Subcutaneous abdominal adipose tissue (tissue), 5 donors: ENCODE measurements around the gene COL4A1.

Experiments used
- H3K27ac ChIP-seq: one replicate; pipeline ENCODE4 v1.7.0; 2013; ENCODE audit warnings: low read depth, mild to moderate bottlenecking, inconsistent platforms, low read length, moderate library complexity
- H3K27me3 ChIP-seq, 5 donors: one replicate each; pipeline ENCODE4 v1.7.0; 2013; ENCODE audit warnings: low read length in 5 of 5, inconsistent platforms in 1 of 5; ENCODE audit not compliant: control insufficient read depth in 5 of 5, insufficient read depth in 4 of 5
- H3K36me3 ChIP-seq, 5 donors: one replicate each; pipeline ENCODE4 v1.7.0; 2013; ENCODE audit warnings: low read length in 5 of 5; ENCODE audit not compliant: control insufficient read depth in 5 of 5, insufficient read depth in 5 of 5
- H3K4me1 ChIP-seq, 5 donors: one replicate each; pipeline ENCODE4 v1.7.0; 2013; ENCODE audit warnings: low read length in 5 of 5, mild to moderate bottlenecking in 3 of 5, moderate library complexity in 1 of 5; ENCODE audit not compliant: control insufficient read depth in 5 of 5, insufficient read depth in 5 of 5
- H3K4me3 ChIP-seq, 5 donors: one replicate each; pipeline ENCODE4 v1.7.0; 2013; ENCODE audit warnings: low read length in 5 of 5, low read depth in 1 of 5
- H3K9ac ChIP-seq, 5 donors: one replicate each; pipeline ENCODE4 v1.7.0; 2013; ENCODE audit warnings: low read length in 5 of 5, mild to moderate bottlenecking in 4 of 5, moderate library complexity in 3 of 5
- H3K9me3 ChIP-seq, 5 donors: one replicate each; pipeline ENCODE4 v1.7.0; 2013; ENCODE audit warnings: low read length in 5 of 5; ENCODE audit not compliant: control insufficient read depth in 5 of 5
- donor health status: healthy.
- donor health status: healthy.
- donor health status: healthy.
- donor health status: healthy.
- donor health status: healthy.

Gene COL4A1

DNA sequence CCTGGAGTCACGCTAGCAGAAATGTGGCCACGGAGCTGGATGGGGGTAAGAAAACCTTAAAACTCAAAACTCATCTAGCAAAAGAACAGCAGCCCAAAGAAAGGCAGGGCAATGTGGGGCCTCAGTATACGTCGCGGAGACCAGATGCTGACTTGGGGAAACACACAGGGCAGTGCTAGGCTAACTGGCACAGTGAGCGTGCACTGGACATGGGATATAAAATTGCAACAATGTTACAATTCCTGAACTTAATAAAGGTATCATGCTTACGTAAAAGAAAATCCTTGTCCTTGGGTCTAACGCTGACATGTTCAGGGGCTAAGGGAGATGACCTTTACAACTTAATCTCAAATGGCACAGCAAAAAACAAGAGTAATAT is 40.5 kb downstream of the COL4A1 start:
- H3K9ac ChIP-seq, result no peak overlapping the region
- peaks cover 0 to 20% (median 10%) of the 10 kb centered on the region in 5 donors for H3K36me3 ChIP-seq
- peak overlapping the region in 3 of 5 donors; percentile 4 to 31 (median 5) for H3K4me3 ChIP-seq
- H3K27ac ChIP-seq, result peak overlapping the region; percentile 78
- H3K27me3 ChIP-seq, result no peaks in the 10 kb centered on the region
- H3K4me1 ChIP-seq, result peaks cover 19 to 93% (median 89%) of the 10 kb centered on the region in 5 donors
- no peaks in the 10 kb centered on the region for H3K9me3 ChIP-seq

DNA sequence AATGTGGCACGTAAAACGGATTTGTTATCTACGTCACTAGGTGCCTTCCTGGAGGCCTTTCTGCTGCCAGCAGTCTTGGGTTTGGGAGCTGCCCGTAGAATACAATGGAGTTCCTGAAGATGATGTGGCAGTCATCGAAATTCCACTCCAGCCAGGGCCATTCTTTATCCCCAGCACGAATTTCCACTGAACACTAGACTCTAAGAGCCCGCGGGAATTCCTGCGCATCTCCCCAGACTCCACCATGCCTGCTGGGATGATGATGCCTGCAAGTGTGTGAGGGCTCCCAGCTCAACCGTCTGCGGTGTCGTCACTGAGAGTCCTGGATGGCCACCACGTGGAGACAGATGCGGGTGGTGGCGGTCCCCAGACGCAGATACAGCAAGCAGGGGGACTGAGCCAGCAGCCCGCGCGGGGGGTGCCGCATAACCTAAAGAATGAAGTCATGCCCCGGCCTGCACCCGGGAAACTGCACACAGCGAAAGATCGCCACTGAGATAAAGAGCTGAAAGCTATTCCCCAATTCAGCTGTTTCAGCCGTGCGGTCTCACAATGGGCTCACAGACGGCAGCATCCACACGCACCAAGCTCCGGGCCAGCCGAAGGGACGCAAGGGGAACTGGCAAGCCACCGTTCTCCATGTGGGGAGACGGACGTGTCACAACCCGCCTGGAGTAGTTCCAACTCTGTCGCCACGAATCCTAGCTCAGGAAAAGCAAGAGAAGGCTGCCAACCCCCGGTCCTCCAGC is 41.1 kb downstream of the COL4A1 start:
- peaks cover 0 to 20% (median 10%) of the 10 kb centered on the region in 5 donors for H3K36me3 ChIP-seq
- no peaks in the 10 kb centered on the region for H3K9me3 ChIP-seq
- no peaks in the 10 kb centered on the region for H3K27me3 ChIP-seq
- peaks cover 19 to 94% (median 88%) of the 10 kb centered on the region in 5 donors for H3K4me1 ChIP-seq
- peak overlapping the region; percentile 78 for H3K27ac ChIP-seq
- peak overlapping the region in 3 of 5 donors; percentile 4 to 31 (median 5) for H3K4me3 ChIP-seq
- peak overlapping the region in 1 of 5 donors; percentile 35 for H3K9ac ChIP-seq

DNA sequence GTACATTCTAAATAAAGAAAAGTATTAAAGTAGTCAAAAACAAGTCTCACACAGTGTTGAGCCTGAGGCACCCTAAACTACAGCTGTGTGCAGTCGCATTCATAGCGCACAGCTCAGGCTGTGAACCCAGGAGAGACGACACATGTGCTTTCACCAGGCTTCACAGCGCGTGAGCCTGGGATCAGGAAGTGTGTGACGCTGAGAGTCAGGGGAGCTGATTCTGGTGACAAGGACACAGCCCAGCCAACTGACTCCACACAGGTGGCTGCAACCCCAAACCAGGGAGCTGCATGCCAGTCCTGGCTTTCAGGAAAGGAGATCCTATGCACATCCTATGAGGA is 41.6 kb downstream of the COL4A1 start:
- H3K27ac ChIP-seq, result peak overlapping the region; percentile 78
- no peak overlapping the region for H3K4me3 ChIP-seq
- H3K4me1 ChIP-seq, result peaks cover 19 to 93% (median 84%) of the 10 kb centered on the region in 5 donors
- H3K36me3 ChIP-seq, result peaks cover 0 to 20% (median 10%) of the 10 kb centered on the region in 5 donors
- peak overlapping the region in 2 of 5 donors; percentile 1 to 35 for H3K9ac ChIP-seq
- no peaks in the 10 kb centered on the region for H3K27me3 ChIP-seq
- H3K9me3 ChIP-seq, result no peaks in the 10 kb centered on the region

DNA sequence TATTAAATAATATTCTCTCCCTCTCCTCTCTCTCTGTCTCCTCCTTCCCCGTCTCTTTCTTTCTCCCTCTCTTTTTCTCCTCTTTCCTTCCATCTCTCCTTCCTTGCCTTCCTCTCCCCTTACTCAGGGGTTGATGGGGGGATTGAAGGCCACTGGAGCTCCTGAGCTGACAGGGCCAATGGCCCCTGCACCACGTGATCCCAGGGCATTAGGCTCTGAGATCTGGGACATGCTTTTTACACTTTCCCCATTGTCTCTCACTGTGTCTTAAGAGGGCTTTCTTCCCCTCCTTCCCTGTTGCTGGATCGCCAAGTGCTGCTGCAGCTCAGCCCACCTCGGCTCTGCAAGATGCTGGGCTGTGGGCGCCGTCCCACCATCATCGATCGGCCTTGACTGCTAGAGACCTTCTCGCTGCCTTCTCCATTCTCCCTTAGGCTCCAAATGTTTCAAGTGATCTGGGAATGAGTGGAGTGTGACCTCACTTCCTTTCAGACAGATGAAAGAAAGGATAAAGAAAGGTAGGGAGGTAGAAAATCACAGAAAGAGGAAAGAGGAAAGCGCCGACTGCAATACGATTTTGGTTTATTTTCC is 42.2 kb downstream of the COL4A1 start:
- H3K9ac ChIP-seq, result peak overlapping the region in 1 of 5 donors; percentile 1
- H3K9me3 ChIP-seq, result no peaks in the 10 kb centered on the region
- peak overlapping the region; percentile 78 for H3K27ac ChIP-seq
- H3K4me3 ChIP-seq, result peak overlapping the region in 1 of 5 donors; percentile 12
- no peaks in the 10 kb centered on the region for H3K27me3 ChIP-seq
- H3K4me1 ChIP-seq, result peaks cover 19 to 93% (median 85%) of the 10 kb centered on the region in 5 donors
- peaks cover 0 to 19% (median 8%) of the 10 kb centered on the region in 5 donors for H3K36me3 ChIP-seq

DNA sequence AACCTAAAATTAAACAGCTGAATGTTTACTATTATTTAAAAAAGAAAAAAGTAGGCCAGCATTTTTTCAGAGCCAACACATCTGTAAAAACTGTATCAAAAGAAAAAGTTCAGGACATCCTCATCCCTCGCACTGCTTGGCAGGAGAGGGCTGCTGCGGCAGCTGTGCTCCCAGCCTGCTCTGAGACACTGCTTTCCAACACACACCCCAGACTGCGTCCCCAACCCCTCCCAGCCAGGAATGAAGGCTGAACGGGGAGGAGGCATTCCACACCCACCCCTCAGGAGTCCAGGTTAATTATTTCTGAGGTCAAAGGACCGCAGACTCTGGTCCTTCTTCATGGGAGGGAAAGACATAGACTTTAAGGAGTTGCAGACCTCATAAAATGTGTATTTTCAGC is 43.1 kb downstream of the COL4A1 start:
- H3K27me3 ChIP-seq, result no peaks in the 10 kb centered on the region
- H3K27ac ChIP-seq, result peak overlapping the region; percentile 78
- H3K4me1 ChIP-seq, result peaks cover 19 to 94% (median 85%) of the 10 kb centered on the region in 5 donors

DNA sequence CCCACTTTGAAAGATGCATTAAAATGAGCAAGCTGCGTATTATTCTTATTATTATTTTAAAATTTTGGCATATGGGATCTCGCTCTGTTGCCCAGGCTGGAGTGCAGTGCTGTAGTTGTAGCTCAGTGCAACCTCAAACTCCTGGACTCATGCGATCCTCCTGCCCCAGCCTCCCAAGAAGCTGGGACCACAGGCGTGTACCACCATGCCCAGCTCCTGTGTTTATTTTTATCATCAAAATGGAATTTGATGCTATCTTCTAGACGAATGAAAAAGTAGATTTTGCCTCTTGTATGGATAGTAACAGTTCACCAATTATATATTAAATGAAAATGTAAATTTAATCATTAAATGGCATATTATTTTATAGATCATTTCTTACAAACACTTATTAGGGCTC is 43.6 kb downstream of the COL4A1 start:
- H3K9me3 ChIP-seq, result no peaks in the 10 kb centered on the region
- no peak overlapping the region for H3K9ac ChIP-seq
- peak overlapping the region; percentile 78 for H3K27ac ChIP-seq
- no peak overlapping the region for H3K4me3 ChIP-seq
- H3K4me1 ChIP-seq, result peaks cover 15 to 94% (median 81%) of the 10 kb centered on the region in 5 donors
- H3K36me3 ChIP-seq, result peaks cover 0 to 11% (median 8%) of the 10 kb centered on the region in 5 donors
- H3K27me3 ChIP-seq, result no peaks in the 10 kb centered on the region

More for the DNA sequence above, 43.1 kb downstream of the COL4A1 start:
- peaks cover 0 to 15% (median 8%) of the 10 kb centered on the region in 5 donors for H3K36me3 ChIP-seq
- no peak overlapping the region for H3K4me3 ChIP-seq
- no peaks in the 10 kb centered on the region for H3K9me3 ChIP-seq
- no peak overlapping the region for H3K9ac ChIP-seq

DNA sequence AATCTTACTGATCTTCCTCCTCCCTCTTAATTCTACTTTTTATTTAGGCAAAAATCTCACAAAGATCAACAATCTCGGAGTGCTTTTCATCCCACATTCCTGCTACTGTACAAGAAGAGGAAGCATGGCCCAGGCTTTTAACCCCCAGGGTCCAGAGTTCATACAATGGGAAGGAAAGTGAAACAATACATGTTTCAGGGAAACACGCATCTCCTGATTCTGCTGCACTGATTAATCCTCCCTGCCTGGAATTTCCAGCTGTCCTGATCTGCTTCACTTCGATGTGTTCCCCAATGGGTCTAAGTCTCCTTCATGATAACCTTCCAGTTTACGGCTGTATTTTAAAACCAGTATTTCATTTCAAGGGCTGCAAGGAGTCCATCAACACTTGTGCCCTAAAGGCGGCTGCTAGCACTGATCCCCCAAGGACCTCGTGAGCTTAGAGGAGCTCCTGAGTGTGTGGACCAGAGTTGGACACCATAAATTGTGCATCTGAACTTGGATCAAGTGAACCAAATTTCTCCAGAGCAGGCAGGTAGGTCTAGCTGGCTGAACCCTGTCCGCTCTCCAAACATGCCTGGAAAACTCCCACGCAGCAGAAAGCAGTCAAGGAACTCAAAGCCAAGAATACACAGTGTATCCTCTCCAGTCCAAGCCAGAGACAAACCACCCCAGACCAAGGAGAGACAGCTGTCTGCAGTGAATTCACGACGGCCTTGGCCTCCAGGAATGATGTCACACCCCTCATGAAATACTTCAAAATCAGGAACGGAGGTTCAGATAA is 44.3 kb downstream of the COL4A1 start:
- H3K9ac ChIP-seq, result peak overlapping the region in 1 of 5 donors; percentile 38
- H3K4me3 ChIP-seq, result no peak overlapping the region
- no peaks in the 10 kb centered on the region for H3K27me3 ChIP-seq
- H3K9me3 ChIP-seq, result no peaks in the 10 kb centered on the region
- H3K4me1 ChIP-seq, result peaks cover 13 to 88% (median 76%) of the 10 kb centered on the region in 5 donors
- H3K27ac ChIP-seq, result peak overlapping the region; percentile 78
- H3K36me3 ChIP-seq, result peaks cover 0 to 10% (median 8%) of the 10 kb centered on the region in 5 donors

DNA sequence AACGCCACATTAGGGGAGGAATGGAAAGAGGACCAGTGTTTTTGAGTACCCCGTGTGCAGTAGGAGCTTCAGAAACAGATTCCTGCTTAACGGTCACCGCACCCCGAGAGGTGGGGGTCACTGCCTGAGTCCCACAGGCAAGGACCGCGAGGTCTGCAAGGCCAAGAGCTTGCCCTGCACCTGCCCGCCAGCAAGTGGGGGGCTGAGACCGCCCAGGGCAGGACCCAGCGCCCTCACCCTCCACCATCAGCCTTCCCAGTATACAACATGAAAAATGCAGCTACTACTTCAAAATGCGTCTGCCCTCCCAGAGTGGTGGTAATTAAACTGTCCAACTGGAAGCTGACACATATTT is 44.9 kb downstream of the COL4A1 start:
- Histone ChIP-seq H3K4me3 (no peak overlapping the region), H3K27ac (peak overlapping the region; percentile 78), H3K27me3 (no peaks in the 10 kb centered on the region), H3K9ac (no peak overlapping the region), H3K9me3 (no peaks in the 10 kb centered on the region), H3K4me1 (peaks cover 13 to 84% (median 75%) of the 10 kb centered on the region in 5 donors), H3K36me3 (peaks cover 0 to 10% (median 8%) of the 10 kb centered on the region in 5 donors)

DNA sequence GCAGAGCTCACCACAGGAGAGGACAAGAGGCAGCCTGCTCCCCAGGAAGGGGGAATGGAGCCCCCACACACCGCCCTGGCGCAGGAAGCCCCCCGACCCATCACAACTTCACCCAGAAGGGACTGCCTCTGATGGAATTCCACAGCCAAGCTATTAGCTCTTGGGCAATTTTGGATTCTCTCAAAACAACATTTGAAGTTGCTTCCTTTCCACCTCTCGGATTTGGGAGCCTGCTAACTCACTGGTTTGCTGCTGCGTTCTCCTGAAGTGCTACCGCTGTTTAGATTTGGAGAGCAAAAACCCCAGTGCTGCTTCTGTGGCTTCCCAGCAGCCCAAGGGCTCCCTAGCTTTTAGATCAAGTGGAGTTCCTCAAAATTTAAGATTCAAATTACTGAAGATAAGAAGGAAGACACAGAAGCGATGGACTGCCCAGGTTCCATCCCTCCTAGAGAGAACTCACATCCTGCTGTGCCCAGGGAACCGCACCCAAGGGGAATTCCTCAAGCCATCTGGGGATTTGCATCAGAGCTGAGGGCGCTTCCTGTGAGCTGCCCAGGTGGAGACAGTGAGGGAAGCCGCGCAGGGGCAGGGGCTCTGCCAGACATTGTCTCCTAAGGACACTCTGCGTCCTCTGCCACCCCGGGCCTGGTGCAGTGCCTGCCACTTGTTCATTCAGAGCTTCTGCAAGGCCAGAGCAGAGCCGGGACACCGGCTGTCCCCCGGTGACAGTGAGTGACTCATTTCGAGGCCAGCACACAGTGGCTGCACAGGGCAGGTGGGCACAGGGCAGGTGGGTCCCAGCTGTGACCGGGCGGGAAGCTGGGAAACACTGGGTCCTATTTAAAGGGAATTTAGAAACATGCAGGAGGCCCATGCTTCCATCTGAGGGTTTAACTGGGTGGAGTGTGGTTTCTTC is 45.5 kb downstream of the COL4A1 start:
- H3K27me3 ChIP-seq, result no peaks in the 10 kb centered on the region
- no peak overlapping the region for H3K9ac ChIP-seq
- H3K4me1 ChIP-seq, result peaks cover 13 to 79% (median 73%) of the 10 kb centered on the region in 5 donors
- no peaks in the 10 kb centered on the region for H3K9me3 ChIP-seq
- peak overlapping the region; percentile 78 for H3K27ac ChIP-seq
- peaks cover 0 to 10% (median 8%) of the 10 kb centered on the region in 5 donors for H3K36me3 ChIP-seq
- H3K4me3 ChIP-seq, result no peak overlapping the region
